IPS DF 19.7 (cell line): ENCODE measurements around the gene HDX.
"Not testable (repeated sequence)": the region's sequence is repeated elsewhere in the genome, so short reads cannot be mapped to it uniquely, and the experiment has no call there.

Source experiments
- DNase-seq: peaks from one replicate; pipeline ENCODE4 v3.0.0-alpha.2; 2013; ENCODE audit warnings: low read depth, low spot score

The HDX gene

DNA sequence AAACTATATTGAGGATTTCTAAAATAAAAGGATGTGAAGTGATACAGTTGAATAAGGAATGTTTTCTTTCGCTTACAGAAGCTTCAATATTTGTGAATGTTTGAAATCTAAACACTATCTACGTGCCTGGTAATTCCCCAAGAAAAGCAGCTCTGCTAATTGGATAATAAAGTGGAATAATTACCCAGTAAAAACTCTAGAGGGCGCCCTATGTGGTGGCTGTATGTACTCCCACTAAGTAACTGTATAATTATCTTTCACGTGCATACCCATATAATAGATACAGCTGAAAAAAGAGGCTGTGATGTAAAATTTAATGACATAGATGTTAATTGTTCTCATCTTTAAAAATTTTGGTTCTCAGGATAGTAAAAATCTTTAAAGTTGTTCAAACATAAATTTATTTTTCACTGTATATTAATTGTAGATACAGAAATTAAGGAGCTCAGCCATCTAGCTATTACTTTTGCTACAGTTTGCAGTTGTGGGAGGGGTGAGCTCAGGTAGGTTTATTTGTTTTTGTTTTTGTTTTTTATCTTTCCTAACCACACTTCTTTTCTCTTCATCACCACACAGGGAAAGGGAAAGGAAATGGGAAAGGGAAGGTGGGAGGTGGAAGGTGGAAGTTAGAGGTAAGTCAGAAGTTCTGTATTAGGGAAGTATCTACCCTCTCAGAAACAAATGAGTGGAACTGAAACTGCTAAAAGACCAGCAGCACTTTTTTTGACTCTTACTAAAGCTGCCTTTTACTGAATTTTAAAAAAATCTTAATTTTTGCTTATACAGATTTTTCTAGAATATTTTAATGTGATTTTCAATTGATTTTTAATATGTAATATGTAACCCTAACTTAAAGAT lies 162.5 kb downstream of the HDX start:
- DNase-seq, result no peak

DNA sequence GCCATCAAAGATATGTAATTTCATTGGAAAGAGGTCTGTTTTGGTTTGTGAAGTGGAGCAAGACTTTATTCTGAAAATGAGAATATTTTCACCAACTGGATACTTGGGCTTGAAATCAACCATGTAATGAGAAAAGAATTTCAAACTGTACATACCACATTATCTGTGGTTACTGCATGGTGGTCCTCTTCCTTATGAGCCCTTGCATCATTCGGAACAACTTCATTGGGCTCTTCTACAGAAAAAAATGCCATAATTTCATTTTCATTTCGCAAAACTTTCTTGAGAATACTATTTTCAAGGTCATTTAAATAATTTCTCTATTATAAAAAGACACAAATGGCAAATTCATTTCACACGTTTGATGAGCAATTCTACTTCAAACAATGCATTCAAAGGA lies 165.6 kb downstream of the HDX start:
- DNase-seq, result no peak

DNA sequence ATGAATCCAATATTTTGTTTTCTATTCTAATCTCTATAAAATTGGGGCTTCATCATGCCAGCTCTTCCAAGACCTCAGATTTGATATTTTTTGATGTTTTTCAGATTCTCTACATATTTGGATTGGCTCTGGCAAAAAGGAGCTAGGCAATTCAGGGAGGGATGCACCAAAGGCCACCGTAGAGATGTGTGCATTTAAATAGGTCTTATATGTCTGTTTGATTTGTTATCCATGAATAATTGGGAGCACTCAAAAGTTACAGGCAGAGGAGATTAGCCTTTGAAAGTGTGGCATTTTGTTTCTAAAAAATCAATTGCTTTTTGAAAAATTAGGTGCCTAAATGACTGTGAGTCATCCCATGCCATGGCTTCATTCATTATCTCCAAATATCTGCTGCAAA lies 167.1 kb downstream of the HDX start:
- DNase-seq, result no peak

DNA sequence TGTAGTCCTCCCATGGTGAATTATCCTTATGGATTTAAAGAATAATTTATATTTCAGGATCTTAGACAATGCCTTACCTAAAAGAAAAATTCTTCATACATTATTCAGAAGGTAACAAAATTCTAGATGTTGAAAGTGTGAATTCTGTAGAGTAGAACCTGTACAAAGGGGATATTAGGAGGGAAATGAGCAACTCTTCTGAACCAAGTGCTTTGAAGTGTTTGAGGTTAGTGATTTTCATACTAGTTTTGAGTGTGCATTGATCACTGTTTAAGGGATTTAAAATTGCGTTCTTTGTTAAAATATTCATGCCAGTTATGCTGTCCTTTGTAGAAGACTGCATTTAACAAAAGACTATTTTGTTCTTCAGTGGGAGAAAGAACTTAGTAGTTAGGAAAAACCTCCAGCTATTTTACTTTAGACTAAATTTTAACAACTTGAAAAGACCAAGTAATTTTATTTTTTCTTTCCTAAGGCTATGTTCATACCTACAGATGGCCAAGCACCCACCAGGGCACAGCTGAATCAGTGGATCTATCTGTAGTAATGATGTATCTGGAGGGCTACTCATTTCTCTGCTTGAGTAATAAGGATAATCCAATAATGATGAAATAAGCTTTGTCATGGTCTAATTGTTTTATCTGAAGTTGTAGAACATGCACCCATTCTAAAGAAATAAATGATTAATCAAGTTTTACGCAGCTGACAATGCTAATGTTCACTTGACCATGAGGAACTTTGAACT lies 180.0 kb downstream of the HDX start:
- no peak for DNase-seq

DNA sequence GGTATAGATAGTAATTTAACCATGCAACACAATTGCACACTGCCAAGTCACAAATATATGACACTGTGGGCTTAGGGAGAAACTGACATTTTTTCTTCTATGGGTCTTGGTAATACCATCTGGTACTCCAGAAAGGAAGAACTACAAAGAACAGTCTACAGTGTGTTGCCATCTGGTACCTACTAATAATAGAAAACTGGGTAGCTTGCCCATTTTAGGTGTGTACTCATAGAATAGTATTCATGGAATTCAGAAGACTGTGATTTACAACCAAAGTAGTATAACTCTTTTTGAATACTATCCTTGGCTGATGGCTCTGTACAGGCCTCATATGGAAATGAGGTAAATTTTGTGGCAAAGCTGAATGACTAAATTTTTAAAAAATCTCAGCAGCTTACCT lies 181.6 kb downstream of the HDX start:
- DNase-seq, result no peak

DNA sequence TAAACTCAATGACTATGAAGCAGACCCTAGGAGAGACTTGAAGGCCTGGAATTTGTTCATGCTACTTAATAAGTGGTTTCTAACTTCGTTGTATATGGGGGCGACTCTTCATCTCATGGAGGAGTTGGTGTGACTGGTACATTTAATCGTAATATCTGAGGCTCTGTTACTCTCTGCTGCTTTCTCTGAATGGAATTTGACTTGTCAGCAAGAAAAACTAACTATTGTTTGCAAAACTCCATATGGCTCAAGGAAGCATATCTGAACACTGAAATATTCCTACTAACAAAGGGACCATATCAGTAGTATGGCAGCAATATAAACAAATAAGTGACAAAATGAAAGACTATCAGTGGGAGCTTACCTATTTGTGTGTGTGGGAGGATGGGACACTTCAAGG lies 182.2 kb downstream of the HDX start:
- DNase-seq, result no peak

DNA sequence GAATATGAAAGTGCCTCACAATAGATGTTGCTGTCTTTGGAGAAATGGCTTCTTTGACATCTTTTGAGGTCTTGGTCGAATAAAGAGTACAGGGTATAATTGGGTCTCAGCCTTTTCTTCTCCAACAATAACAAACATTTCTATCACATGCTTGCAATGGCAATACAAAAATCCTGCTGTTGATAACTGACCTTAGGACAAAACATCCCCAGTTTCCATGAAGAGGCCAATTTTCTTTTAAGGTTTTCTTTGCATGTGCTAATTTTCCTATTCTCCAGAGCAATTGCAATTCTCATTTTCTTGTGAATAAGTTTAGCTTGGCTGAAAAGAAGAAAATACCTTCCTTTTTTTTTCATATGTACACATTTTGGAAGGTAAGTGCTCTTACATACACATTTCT lies 183.6 kb downstream of the HDX start:
- no peak for DNase-seq

DNA sequence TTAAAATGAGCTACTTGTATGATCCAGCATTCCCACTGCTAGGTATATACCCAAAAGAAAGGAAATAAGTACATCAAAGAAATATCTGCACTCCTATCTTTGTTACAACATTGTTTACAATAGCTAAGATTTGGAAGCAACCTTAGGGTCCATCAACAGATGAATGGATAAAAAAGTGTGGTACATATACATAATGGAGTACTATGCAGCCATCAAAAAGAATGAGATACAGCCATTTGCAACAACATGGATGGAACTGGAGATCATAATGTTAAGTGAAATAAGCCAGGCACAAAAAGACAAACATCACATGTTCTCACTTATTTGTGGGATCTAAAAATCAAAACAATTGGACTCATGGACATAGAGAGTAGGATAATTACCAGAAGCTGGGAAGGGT lies 186.3 kb downstream of the HDX start:
- not testable (repeated sequence) for DNase-seq
